ENCODE results near the gene SLC25A51.

SLC25A51 gene, protein sequence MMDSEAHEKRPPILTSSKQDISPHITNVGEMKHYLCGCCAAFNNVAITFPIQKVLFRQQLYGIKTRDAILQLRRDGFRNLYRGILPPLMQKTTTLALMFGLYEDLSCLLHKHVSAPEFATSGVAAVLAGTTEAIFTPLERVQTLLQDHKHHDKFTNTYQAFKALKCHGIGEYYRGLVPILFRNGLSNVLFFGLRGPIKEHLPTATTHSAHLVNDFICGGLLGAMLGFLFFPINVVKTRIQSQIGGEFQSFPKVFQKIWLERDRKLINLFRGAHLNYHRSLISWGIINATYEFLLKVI

GRCh38 chr9:37903647-37904444 is at the start of gene SLC25A51:
Gene SLC25A51 (minus strand): TSS chr9:37904127. CDS start chr9:37888550, 15,577 bp downstream.
- DNase-seq = peak; percentile 93

DNA sequence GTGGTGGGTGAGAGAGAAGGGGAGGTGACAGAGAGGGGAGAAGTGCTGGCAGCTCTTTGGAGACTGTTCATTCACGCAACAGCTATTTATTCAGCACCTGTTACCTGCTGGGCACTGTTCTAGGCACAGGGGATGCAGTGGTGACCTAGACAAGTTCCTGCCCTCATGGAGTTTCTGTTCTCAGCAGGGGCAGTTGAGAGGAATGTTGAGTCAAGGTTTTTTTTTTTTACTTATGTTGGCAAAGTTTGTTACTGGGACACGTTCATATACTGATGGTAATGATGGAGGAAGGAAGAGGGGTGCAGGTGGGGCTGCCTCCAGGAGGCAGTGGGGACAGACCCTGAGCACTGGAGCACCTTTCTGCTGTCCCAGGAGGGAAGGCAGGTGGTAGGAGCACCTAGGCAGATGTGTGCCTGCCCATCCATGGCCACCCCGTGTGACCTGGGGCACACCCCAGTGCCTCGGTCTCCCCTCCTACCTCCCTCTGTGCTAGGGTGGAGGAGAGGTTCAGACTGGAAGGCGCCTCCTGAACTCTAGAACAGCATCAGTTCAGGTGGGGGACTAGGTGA is 49.4 kb upstream of the SLC25A51 start:
- no peak for DNase-seq

DNA sequence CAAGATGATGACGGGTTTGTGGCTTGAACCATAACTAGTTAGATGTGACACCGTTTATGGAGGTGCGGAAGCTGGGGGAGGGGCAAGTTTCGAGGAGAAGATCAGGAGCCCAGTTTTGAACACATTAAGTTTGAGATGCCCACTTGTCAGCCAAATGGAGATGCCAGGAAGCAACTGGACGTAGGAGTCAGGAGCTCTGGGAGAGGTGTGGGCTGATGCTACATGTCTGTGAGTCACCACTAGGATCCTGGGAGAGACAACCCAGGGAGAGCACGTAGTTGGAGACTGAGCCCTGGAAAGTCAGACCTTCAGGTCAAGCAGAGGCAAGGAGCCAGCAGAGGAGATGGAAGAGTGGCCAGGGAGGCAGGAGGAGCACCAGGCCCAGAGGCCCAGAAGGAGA is 48.8 kb upstream of the SLC25A51 start:
- DNase-seq = no peak

DNA sequence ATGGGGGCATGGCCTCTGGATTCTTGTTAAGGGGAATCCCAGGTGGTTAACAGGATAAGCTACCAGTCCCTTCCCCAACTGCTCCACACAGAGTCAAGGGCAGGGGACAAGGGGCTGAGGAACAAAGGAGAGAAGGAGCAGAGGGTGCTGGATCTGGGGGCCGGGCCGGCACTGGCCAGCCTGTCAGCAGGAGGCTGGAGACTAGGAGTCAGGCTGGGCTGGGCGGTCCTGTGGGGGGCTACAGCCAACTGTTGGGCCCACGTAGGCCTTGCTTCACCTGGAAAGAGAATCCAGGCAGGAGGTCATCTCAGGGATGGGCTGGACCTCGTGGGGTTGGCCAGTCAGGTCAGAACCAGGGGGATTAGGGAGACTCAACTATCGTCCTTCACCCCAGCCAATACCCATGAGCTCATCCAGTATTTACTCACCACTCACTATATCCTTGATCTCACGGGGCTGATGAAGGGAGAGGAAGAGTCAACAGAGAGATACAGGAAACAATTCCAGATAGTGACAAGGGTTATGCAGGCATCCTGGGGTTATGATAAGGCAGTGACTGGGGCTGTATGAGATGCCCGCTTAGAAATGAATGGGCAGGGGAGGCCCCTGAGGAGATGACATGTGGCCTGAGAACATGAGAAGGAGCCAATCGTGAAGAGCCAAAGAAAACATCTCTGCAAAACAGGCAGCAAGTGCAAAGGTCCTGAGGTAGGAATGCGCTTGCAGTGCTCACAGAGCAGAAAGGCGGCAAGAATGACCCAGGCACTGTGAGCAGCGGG is 47.9 kb upstream of the SLC25A51 start:
- no peak for DNase-seq

GRCh38 chr9:37950561-37950960 is 46.6 kb upstream of the SLC25A51 start:
- no peak for DNase-seq

GRCh38 chr9:37949576-37949975 is 45.6 kb upstream of the SLC25A51 start:
- no peak for DNase-seq

DNA sequence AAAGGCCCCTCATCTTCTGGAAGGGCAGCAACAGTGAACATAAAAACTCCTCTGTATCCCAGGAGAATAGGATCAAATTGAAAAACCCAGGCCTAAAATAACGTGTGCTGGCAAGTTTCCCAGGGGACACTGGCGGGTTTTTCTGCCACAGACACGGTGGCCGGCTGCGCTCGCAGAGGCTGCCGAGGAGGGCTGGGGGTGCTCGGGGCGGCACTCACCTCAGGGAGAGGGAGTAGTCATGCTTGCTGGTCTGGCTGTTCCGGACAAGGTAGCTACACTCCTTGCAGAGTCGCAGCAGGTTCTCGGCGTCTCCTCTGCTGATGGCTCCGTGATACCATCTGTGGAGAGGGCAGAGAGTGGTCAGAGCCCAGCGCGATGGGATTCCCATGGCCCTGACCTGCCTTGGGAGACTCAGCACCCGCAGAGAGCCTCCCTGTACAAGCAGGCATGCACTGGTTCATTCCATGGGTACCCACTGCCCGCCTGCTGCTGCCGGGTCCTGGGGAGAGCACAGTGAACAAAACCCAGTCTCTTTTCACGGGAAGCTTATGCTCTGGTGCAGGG is 44.6 kb upstream of the SLC25A51 start:
- no peak for DNase-seq

- DNase-seq = no peak
Observed at GRCh38 chr9:37947977-37948376, 44.0 kb upstream of the SLC25A51 start.

- DNase-seq = no peak
Observed at GRCh38 chr9:37947471-37947870, 43.5 kb upstream of the SLC25A51 start.

GRCh38 chr9:37946971-37947370 is 43.0 kb upstream of the SLC25A51 start:
- no peak for DNase-seq

- no peak for DNase-seq
Observed at GRCh38 chr9:37946041-37946440, 42.1 kb upstream of the SLC25A51 start.

DNA sequence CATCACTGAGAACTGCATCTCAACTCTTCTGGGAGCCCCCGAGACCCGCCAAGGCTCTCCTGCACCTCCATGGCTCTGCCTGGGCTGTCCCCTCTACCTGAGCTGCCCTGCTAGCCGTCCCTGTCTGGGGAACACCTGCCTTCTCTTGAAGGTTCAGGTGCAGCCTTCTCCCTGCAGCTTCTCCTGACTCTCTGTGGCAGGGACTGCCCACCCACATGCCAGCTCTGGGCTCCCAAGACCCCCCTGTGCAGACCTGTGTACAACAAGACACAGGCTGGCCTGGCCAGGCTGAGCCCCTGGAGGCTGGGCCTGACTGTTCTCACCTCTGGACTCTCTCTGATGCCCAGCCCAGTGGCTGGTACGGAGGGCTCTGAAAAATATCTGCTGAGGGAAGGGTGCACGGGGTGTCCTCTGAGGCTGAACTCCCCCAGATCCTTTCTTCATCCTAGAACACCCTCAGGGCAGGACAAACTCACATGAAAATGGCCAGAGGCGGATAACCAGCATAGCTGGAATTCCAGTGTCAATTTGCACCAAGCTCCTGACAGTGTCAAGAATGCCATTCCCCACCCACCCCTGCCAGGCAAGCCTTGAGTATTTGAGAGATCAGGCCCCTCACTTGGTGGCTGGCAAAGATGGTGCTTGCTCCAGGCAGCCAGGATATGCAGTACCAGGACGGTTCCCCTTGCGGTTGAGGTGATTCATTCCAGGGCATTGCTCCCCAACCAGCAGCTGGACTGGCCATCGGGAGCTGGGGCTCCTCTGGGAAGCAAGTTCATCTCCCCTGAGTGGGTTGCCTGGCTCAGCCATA is 40.9 kb upstream of the SLC25A51 start:
- DNase-seq = no peak

- no peak for DNase-seq
Observed at GRCh38 chr9:37944266-37944650, 40.3 kb upstream of the SLC25A51 start.

DNA sequence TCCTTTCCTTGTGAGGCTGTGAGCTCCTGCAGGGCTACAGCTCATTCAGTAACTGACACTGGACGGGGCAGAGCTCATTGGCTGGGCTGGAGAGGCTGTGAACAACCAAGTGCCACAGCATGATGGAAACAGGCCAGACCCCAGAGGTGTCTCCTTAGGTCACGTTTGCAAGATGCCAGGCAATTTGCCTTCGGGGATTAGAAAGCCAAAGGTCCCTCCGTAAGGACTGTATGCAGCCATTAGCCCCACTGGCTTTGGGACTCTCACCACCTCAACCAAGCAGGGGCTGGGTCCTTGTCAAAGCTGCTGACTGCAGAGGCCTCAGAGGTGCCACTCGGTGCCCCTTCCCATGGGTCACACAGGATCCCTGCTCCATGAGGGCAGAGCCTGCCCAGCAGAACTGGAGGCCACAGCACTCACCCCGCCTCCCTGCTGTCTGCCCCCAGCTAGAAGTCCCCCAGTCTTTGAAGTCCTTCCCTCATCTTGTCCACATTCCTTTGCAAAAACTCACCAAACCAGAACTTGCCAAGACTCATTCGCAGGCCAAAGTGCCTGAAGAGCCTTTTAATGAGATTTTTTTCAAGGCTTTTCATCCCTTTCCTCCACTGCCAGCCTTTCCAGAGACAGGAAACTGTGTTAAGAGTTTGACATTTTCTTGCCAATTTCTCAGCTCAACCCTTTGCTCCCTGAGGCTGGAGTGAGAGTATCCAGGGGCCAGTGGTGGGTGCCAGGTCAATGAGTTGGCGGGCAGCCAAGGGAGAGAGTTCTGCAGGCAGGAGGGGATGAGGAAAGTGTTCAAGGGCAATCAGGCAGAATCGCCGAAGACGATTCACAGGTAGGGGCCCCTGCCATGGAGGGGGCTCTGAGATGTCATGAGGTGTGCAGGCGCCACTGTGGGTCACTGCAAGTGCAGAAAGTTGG is 39.7 kb upstream of the SLC25A51 start:
- no peak for DNase-seq

- no peak for DNase-seq
Observed at GRCh38 chr9:37942621-37943344, 38.9 kb upstream of the SLC25A51 start.

- no peak for DNase-seq
Observed at GRCh38 chr9:37941253-37941652, 37.3 kb upstream of the SLC25A51 start.

- no peak for DNase-seq
Observed at GRCh38 chr9:37939575-37940095, 35.7 kb upstream of the SLC25A51 start.

GRCh38 chr9:37938121-37938891 is 34.4 kb upstream of the SLC25A51 start:
- DNase-seq = no peak

GRCh38 chr9:37937366-37937765 is 33.4 kb upstream of the SLC25A51 start:
- no peak for DNase-seq

All from OCI-M1 (cell line).